A673 (cell line): ENCODE data around the gene MID1. TPM values are rescaled to one million over a fixed set of nuclear protein-coding genes. Genes with fewer than 3 reads are reported as not detected.

ENCODE experiments used
- BruUV-seq: library from RNA; stranded (reverse); fragments of 400-500 nt; replicated peaks from 2 replicates; lab custom pipeline; 2021; lab: Mats Ljungman, UMichigan
- CTCF ChIA-PET: fragments of 300-600 bp; sonication (Branson Sonifier 250); formaldehyde crosslinking; loops from one replicate; lab custom pipeline; 2022; ENCODE audit warnings: antibody characterized with exemption; lab: Charles Lee
- POLR2A ChIA-PET: fragments of 300-600 bp; sonication (Branson Sonifier 250); formaldehyde crosslinking; loops from one replicate; lab custom pipeline; 2022; ENCODE audit warnings: antibody characterized with exemption; ENCODE audit not compliant: low non-redundant PET; lab: Charles Lee
- DNase-seq: peaks from one replicate; pipeline ENCODE4 v3.0.0-alpha.2; 2015; ENCODE audit warnings: low spot score
- H3K27ac ChIP-seq: fragments of 200-600 bp; sonication (generic); 2 replicates; pipeline ENCODE4 v1.5.1; 2016; ENCODE audit warnings: mixed run types, low read depth, mild to moderate bottlenecking, mixed read lengths, antibody characterized with exemption, low read length; ENCODE audit not compliant: poor library complexity, severe bottlenecking
- H3K27me3 ChIP-seq: fragments of 200-600 bp; sonication (generic); replicated peaks from 2 replicates; pipeline ENCODE4 v1.6.1; 2017; ENCODE audit warnings: mixed run types, low read depth, mild to moderate bottlenecking, mixed read lengths, antibody characterized with exemption, low read length; ENCODE audit not compliant: insufficient read depth, poor library complexity
- H3K36me3 ChIP-seq: fragments of 200-600 bp; sonication (generic); 2 replicates; pipeline ENCODE4 v1.6.1; 2016; ENCODE audit warnings: mixed run types, mild to moderate bottlenecking, mixed read lengths, antibody characterized with exemption, low read length; ENCODE audit not compliant: insufficient read depth, poor library complexity, severe bottlenecking
- H3K4me1 ChIP-seq: fragments of 200-600 bp; sonication (generic); 2 replicates; pipeline ENCODE4 v1.6.1; 2017; ENCODE audit warnings: mixed run types, mild to moderate bottlenecking, mixed read lengths, antibody characterized with exemption, low read length; ENCODE audit not compliant: insufficient read depth, poor library complexity, severe bottlenecking
- H3K4me3 ChIP-seq: fragments of 200-600 bp; sonication (generic); 2 replicates; pipeline ENCODE4 v1.5.1; 2016; ENCODE audit warnings: low read depth, mixed run types, mild to moderate bottlenecking, mixed read lengths, low read length; ENCODE audit not compliant: poor library complexity, severe bottlenecking
- H3K9me3 ChIP-seq: fragments of 200-600 bp; sonication (generic); 2 replicates; pipeline ENCODE4 v1.6.1; 2016; ENCODE audit warnings: mixed run types, low read depth, mild to moderate bottlenecking, mixed read lengths, antibody characterized with exemption, low read length; ENCODE audit not compliant: poor library complexity, severe bottlenecking
- CTCF ChIP-seq: fragments of 300-800, 200-600 bp; sonication (generic); conservative IDR thresholded peaks from 2 replicates; pipeline ENCODE4 v1.5.1; 2017; ENCODE audit warnings: low read depth, mild to moderate bottlenecking, antibody characterized with exemption, low read length, moderate library complexity, mixed read lengths
- EZH2 ChIP-seq: fragments of 200-600 bp; sonication (generic); IDR thresholded peaks from 2 replicates; pipeline ENCODE4 v1.6.1; 2017; ENCODE audit warnings: borderline replicate concordance, low read depth, mild to moderate bottlenecking, mixed read lengths, antibody characterized with exemption, low read length; ENCODE audit not compliant: poor library complexity, severe bottlenecking
- intact Hi-C: fragments of 100-400 bp; cut with micrococcal nuclease; formaldehyde crosslinking; loops from one replicate; pipeline ENCODE4 v1.10.0; 2022; ENCODE audit not compliant: unreplicated experiment
- total RNA-seq: library from RNA; stranded (reverse); gene quantifications from 2 replicates; pipeline ENCODE4 v1.2.3, GENCODE V29; 2021

The MID1 gene
- total RNA-seq, 1 experiment from 2014 or later, result 7.0 TPM

DNA sequence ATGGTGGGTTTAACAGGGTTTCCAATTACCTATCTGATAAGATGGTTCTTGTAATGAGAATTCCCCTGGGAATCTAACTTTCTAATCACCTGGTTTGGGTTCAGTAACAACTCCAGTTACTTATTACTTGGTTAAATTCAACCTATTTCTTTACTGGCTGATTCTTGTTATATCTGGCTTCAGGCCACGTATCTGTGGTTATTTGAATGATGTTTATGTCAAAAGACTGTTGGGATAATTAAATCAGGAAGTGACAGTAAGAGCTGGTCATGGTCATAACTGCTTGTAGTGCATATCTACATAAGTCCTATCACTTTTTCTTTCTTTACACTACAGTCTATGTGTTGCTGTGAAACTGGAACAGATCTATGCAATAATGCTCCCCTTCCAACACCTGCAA is 108.1 kb downstream of the MID1 start:
- ChIA-PET CTCF (no interaction called here), POLR2A (no interaction called here)
- TF ChIP-seq EZH2 (no peak), CTCF (no peak)
- BruUV-seq, result no TSS peak
- no peaks in the 10 kb centered on the region for H3K27me3 ChIP-seq
- H3K27ac ChIP-seq, result no peak overlapping the region
- peaks cover 10% of the 10 kb centered on the region for H3K4me1 ChIP-seq
- no peak overlapping the region for H3K4me3 ChIP-seq
- DNase-seq, result peak; percentile 58
- no peaks in the 10 kb centered on the region for H3K9me3 ChIP-seq
- intact Hi-C loops, result no loop called here
- no peaks in the 10 kb centered on the region for H3K36me3 ChIP-seq

DNA sequence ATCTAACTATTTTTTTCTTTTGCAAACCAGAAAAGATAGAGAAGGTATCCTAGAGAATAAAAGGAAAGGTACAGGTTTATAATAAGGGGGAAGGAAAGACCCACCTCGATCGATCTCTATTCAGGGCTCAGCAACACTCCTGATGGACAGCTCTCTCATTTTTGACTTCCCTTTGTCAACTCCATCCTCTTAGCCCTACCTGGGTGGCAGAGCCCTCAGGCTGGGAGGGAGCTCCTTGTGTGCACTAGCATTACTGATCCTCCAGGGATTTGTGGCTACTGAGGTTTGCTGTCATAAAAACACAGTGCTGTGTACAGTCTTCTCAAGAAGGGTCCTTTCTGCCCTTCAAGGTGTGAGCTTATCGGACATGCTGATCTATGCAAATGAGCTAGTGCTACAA is 111.0 kb downstream of the MID1 start:
- CTCF ChIA-PET, result no interaction called here
- no peaks in the 10 kb centered on the region for H3K36me3 ChIP-seq
- DNase-seq, result no peak
- intact Hi-C loops, result no loop called here
- BruUV-seq, result no TSS peak
- TF ChIP-seq CTCF, result no peak
- no peak for TF ChIP-seq EZH2
- no peaks in the 10 kb centered on the region for H3K9me3 ChIP-seq
- POLR2A ChIA-PET, result no interaction called here
- no peak overlapping the region for H3K27ac ChIP-seq
- no peak overlapping the region for H3K4me3 ChIP-seq
- no peaks in the 10 kb centered on the region for H3K27me3 ChIP-seq
- H3K4me1 ChIP-seq, result peaks cover 10% of the 10 kb centered on the region

DNA sequence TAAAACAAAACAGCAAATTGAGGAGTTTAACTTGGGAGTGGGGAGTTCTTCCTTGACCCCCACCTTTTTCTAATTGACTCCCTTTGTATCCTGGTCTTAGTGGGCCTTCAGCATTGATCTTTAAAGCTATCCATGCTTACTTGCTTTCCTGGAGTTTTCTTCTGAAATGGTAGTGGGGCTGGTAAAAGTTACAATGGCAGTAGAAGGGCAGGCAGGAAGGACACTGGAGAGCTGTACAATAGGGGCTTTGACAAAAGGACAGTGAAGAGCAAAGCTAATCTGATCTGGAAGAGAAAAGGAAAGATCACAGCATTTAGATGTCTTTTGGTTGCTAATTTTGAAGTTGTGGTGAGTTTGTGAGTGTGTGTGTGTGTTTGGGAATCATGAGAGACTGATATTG is 111.5 kb downstream of the MID1 start:
- no peaks in the 10 kb centered on the region for H3K27me3 ChIP-seq
- POLR2A ChIA-PET, result no interaction called here
- no peak overlapping the region for H3K4me3 ChIP-seq
- peaks cover 10% of the 10 kb centered on the region for H3K4me1 ChIP-seq
- DNase-seq, result no peak
- intact Hi-C loops, result no loop called here
- no peaks in the 10 kb centered on the region for H3K36me3 ChIP-seq
- TF ChIP-seq EZH2, result no peak
- TF ChIP-seq CTCF, result no peak
- no peak overlapping the region for H3K27ac ChIP-seq
- BruUV-seq, result no TSS peak
- no peaks in the 10 kb centered on the region for H3K9me3 ChIP-seq
- CTCF ChIA-PET, result no interaction called here
